H7 (cell line): ENCODE measurements around the gene MLN. TPM values are rescaled to one million over a fixed set of nuclear protein-coding genes. Genes with fewer than 3 reads are reported as not detected.

Experiments
- DNase-seq: peaks from one replicate; pipeline ENCODE4 v3.0.0; 2012
- H3K27me3 ChIP-seq: 2 replicates; pipeline ENCODE4 v1.6.0; 2011; ENCODE audit warnings: mild to moderate bottlenecking, low read length; ENCODE audit not compliant: control insufficient read depth, insufficient read depth
- H3K36me3 ChIP-seq: replicated peaks from 2 replicates; pipeline ENCODE4 v1.5.1; 2011; ENCODE audit warnings: low read length; ENCODE audit not compliant: control insufficient read depth, insufficient read depth
- H3K4me3 ChIP-seq: 2 replicates; pipeline ENCODE4 v1.5.1; 2011; ENCODE audit warnings: low read depth, mild to moderate bottlenecking, control low read depth, low read length, moderate library complexity; ENCODE audit not compliant: insufficient read depth
- total RNA-seq: library from RNA; depleted of rRNA; stranded (reverse); fragments of >200 nt; shearing (Covaris generic); gene quantifications from 2 replicates; pipeline ENCODE4 v1.2.3, GENCODE V29; 2014

The MLN gene
- total RNA-seq, 1 experiment from 2014 or later = not detected

DNA sequence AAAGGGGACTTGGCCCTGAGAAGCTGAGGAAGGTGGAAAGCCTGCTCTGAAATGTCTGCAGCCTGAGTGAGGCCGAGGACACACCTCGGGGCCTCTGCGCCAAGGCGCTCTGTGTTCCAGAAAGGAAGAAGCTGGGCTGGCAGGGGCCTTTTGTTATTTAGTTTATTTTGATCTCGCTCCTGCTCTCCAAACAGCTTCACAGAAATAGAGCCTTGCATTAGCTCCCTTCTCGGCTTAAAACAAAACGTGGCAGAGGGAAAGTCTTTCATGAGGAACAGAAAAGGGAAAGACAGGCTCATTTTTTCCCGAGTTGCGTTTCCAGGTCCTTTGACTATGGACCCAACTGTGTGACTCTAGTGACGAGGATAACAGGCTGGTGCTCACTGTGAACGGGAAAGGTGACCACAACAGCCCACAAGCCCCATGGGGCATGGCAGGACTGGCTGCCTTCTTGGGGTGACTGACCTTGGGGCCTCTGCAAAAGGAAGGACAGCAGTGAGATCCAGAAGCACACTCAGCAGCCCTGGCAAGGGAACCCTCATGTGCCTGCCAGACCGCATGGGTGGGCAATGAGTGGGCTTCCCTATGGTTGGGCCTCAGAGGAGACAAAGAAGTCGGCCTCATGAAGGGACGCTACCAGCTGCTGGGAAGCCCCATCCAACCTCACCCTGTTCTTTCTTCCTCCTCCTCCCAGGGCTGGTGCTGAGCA is 33.5 kb downstream of the MLN start:
- H3K27me3 ChIP-seq = no peaks in the 10 kb centered on the region
- H3K36me3 ChIP-seq = peaks cover 16% of the 10 kb centered on the region
- peak; percentile 74 for DNase-seq
- no peak overlapping the region for H3K4me3 ChIP-seq

DNA sequence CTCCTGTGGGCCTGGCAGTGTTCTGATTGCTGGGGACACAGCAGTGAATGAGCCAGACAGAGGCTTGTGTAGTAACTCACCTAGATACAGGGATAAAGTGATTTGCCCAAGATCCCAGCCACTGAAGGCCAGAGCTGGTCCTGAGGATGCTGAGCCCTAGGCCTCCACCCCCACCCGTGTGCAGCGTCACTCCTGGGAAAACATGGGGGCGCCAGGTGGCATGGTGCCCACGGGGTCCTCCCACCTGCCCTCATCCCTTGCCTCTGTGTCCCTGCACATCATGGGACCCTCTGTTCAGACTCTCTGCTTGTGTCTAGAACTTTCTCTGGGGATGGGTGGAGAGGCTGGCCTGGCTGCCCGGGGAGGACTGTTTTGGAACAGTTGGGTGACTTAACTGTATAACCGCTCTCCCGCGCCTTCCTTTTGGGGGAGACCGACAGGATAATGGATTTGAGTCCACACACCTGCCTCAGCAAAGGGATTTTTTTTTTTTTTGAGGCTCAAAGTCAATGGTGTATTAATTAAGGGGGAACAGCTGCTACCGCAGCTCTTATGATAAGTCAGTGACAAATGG is 34.5 kb downstream of the MLN start:
- H3K36me3 ChIP-seq = peaks cover 11% of the 10 kb centered on the region
- no peaks in the 10 kb centered on the region for H3K27me3 ChIP-seq
- no peak for DNase-seq
- H3K4me3 ChIP-seq = no peak overlapping the region

DNA sequence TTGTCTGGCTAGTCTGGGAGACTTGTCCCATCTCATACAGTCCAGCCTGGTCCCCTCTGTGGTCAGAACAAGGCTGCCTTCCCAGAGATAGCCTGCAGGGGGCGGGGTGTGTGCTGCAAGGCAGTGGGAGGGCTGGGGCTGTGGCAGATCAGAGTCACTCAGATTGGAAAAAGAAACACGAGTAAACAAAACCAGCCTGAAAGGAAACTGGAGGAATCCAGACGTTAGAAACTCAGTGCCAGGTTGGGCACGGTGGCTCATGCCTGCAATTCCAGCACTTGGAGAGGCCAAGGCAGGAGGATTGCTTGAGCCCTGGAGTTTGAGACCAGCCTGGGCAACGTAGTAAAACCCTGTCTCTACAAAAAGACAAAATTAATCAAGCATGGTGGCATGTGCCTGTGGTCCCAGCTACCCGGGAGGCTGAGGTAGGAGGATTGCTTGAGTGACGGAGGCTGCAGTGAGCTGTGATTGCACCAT is 35.1 kb downstream of the MLN start:
- H3K36me3 ChIP-seq = peaks cover 9% of the 10 kb centered on the region
- no peaks in the 10 kb centered on the region for H3K27me3 ChIP-seq
- peak; percentile 93 for DNase-seq
- H3K4me3 ChIP-seq = no peak overlapping the region

DNA sequence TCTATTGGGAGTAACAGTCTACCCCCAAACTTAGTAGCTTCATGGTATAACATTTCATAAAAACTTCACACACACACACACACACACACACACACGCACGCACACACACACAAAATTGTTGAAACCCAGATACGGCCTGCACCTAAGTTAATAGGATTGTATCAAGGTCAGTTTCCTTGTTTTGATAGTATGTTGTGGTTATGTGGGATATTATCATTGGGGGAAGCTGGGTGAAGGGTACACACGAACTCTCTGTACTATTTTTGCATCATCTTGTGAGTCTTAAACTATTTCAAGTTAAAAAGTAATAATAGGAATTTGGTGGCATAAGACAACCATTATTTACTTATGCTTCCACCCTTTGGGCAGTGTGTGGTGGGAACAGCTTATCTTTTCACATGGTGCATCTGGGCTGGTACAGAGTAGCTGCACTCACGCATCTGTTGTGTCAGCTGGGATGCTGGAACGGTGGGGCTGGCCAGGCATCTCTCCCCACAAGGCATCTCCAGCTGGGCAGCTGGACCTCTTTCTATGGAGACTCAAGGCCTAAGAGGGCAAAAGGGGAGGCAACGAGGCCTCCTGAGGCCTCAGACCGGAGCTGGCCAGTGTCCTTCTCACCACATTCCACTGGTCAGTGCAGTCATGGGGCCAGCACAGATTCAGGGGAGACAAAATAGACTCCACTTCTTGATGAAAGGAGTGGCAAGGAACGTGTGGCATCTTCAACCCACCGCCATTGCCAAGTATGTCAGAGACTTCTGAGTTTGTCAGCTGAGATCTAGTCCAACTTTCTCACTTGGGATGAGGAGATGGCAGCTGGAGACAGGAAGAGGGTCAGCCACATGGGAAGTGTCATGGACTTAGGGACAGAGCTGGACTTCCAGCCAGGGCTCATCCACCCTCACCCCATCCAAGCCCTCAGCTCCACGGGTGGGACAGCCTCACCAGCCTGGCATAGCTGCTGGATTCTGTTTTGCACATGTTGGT is 36.6 kb downstream of the MLN start:
- DNase-seq = no peak
- Histone ChIP-seq H3K36me3 (no peaks in the 10 kb centered on the region), H3K27me3 (no peaks in the 10 kb centered on the region), H3K4me3 (no peak overlapping the region)

DNA sequence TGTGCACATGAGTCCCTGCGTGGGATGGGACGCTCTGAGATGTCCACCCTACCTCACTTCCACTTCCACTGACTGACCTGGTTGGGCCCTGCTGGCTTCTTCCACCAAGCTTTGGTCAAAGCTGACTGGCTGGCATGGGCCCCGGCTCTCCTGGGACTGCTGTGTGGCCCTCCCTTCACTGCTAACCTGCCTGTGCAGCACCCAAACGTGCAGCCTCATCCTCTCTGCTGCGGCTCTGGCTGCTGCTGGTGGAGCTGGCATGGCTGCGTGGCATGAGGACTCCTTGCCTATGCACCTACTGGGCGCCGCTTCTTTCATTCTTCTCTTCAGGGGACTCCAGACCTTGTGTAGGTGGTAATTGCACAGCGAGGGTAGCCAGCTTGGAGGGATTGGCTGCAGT is 38.4 kb downstream of the MLN start:
- Histone ChIP-seq H3K27me3 (no peaks in the 10 kb centered on the region), H3K4me3 (no peak overlapping the region), H3K36me3 (no peaks in the 10 kb centered on the region)
- no peak for DNase-seq

DNA sequence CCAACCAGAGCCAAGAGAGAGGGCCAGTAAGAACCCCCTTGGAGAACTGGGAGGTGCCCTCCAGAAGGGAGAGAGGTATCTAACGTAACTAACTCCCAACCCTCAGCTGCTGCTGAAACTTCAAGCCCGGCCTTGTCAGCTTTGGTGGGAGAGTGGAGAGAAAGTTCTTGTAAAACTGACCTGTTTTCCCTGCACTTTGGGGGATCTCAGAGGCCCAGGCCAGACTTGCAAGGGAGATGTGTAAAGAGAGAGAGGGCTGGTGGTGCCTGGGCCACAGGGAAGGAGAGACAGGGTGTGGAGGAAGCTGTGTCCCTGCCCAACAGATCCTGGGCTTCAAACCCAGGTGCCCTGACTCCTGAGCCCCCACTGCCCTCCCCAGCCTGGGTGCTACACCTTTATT is 39.8 kb downstream of the MLN start:
- H3K4me3 ChIP-seq = no peak overlapping the region
- no peaks in the 10 kb centered on the region for H3K27me3 ChIP-seq
- no peak for DNase-seq
- H3K36me3 ChIP-seq = no peaks in the 10 kb centered on the region

DNA sequence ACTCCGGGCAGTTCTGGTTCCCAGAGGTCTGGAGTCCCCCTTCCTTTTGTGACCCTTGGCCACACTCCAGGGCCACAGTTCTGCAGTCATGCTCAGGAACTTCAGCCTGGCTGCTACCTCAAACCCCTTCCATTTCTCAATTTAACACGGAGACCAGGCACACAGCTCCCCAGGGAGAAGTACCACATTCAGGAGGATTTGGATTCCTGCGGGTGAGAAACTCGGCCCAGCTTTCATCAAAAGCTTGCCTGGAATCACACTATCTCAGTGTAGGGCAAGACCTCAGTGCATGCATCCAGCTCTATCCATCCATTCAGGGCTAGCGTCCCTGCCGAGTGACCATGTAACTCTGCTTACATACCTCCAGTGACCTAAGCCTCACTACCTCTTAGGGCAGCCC is 40.3 kb downstream of the MLN start:
- no peaks in the 10 kb centered on the region for H3K36me3 ChIP-seq
- DNase-seq = no peak
- H3K27me3 ChIP-seq = no peaks in the 10 kb centered on the region
- no peak overlapping the region for H3K4me3 ChIP-seq

DNA sequence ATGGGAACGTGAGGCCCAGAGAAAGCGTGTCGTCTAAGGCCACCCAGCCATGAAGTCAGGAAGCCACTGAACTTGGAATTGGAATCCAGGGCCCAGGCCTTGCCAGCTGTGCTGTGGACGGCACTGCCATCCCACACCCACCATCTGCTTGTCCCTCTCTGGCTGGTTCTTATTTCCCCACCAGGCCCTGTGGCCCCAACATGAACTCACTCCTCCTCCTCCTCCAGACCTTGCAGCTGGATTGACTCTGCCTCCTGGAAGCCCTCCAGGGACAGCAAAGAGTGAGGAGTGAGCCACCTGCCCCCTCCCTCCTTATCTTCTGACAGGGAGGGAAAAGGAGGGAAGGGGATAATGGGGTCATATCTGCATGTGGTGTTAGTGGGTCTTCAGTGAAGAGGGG is 41.1 kb downstream of the MLN start:
- Histone ChIP-seq H3K4me3 (no peak overlapping the region), H3K27me3 (no peaks in the 10 kb centered on the region), H3K36me3 (no peaks in the 10 kb centered on the region)
- no peak for DNase-seq

DNA sequence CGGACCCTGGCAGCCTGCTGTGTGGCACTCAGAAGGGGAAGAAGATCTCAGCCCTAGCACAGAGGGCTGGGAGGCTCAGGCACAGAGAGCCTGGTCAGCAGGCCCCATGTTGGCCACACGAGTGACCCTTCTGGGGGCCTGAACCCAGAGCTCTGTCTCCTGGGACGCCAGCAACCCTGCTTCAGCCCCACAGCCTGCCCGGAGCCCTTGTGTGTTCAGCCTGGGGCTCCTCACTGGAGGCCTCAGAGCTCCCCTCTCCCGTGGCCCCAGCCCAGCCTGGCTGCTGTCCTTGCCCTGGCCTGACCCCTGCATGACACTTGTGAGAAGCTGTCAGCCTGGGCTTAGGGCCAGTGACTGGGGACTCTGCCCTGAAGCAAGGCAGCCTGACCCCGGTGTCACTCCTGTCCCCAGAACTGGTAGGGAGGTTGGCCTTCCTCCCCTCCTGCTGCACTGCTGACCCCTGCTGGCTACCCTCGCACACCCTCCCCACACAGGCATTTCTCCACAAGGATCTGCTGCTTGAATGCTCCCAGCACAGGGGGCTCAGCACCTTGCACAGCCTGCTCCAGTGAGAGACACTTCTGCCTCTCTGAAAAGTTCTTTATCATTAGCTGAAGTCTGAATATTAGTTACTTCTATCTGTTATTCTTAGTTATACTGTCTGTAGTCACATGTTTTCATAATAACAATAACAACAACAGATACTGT is 41.7 kb downstream of the MLN start:
- peak; percentile 86 for DNase-seq
- Histone ChIP-seq H3K4me3 (no peak overlapping the region), H3K36me3 (no peaks in the 10 kb centered on the region), H3K27me3 (no peaks in the 10 kb centered on the region)

DNA sequence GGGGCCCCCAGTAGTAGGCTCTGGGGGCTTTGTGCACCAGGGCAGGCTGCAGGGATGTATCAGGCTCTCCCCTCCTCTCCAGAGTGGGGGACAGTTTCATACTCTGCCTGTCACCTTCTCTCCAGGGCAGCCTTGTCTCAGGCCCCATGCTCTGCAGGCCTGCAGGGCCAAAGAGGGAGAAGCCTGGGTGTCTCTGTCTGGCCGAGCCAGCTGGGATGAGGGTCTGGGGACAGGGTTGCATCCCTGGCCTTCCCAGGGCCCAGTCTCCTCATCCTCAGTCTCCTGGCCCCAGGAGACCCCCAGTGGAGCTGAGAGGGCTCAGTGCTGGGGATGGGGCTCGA is 42.3 kb downstream of the MLN start:
- no peaks in the 10 kb centered on the region for H3K27me3 ChIP-seq
- H3K36me3 ChIP-seq = no peaks in the 10 kb centered on the region
- no peak overlapping the region for H3K4me3 ChIP-seq
- DNase-seq = no peak

DNA sequence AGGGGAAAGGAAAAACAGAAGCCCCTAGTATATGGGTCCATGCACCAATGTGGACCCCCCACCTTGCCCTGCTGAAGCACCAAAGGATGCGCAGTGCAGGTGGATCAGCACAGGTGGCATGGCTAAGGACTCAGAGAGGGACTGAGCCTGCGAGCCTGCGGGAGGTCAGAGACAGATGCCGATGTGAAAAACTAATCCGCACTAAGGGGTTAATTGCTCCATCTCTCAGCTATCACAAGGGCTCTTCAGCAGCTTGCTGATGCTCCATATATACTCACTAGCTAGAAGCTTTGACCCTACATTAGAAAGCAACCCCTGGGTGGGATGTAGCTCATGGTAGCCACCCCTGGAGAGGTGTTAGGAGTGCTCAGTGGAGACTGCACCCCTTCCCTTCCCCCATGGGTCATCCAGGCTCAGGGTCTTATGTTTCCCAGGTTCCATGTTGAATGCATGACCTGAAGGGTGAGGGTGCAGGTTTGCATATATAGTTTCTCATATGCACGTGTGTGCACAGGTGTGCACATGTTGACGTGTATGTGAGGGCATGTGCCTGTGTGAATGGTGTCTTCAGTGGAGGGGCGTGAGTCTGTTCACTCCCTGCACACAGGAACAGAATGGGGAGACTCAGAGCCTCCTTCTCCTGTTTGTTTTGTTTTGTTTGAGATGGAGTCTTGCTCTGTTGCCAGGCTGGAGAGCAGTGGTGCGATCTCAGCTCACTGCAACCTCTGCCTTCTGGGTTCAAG is 43.7 kb downstream of the MLN start:
- no peak for DNase-seq
- Histone ChIP-seq H3K27me3 (no peaks in the 10 kb centered on the region), H3K36me3 (no peaks in the 10 kb centered on the region), H3K4me3 (no peak overlapping the region)

DNA sequence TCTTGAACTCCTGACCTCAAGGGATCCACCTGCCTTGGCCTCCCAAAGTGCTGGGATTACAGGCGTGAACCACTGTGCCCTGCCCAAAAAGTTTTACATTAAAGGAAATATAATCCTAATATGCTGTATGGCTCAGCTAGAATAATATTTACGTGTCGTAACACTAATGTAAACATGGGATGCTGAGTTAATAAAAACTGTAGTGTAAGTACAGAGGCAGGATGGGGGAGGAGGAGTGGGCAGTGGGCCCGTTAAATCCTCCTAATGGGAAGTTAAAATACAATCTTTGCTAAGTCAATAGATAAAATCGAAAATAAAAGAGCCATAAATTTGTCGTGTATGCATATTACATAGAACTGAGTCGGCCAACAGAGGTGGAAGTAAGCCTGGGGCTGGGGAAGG is 45.0 kb downstream of the MLN start:
- DNase-seq = no peak
- Histone ChIP-seq H3K36me3 (no peaks in the 10 kb centered on the region), H3K4me3 (no peak overlapping the region), H3K27me3 (no peaks in the 10 kb centered on the region)

DNA sequence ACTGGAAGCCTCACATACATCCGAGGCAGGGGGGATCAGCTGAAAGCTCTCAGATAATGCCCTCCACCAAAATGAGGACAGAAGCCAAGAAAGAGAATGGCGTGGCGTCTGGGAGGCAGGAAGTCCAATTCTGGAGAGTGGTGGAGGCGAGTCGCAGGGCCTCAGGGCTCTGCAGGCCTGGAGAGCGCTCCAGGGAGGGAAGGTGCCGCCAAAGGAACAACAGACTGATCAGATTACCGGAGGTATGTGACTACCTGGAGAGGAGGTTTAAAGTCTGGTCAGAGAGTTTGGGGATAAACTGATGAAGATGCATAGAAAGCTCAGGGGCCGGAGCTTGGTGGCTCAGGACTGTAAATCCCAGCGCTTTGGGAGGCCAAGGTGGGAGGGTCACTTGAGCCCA is 45.9 kb downstream of the MLN start:
- H3K4me3 ChIP-seq = no peak overlapping the region
- DNase-seq = no peak
- H3K27me3 ChIP-seq = no peaks in the 10 kb centered on the region
- H3K36me3 ChIP-seq = no peaks in the 10 kb centered on the region

DNA sequence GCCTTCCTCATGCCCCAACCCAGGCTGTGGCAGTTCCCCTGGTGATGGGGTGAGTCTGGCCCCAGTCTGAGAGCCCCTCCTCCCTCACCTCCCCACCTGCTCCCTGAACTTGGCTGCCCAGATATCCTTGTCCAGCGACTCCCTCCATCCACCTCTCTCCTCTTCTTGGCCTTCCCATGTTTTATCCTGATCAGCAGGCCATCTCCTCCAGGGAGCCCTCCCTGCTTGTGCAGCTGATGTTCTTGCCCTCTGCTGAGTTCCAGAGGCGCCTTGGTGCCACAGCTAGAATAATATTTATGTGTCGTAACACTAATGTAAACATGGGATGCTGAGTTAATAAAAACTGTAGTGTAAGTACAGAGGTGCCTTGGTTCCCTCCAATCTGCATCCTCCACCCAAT is 46.7 kb downstream of the MLN start:
- Histone ChIP-seq H3K27me3 (no peaks in the 10 kb centered on the region), H3K36me3 (no peaks in the 10 kb centered on the region), H3K4me3 (no peak overlapping the region)
- DNase-seq = no peak
